ENCODE data around the gene PPRC1.

PPRC1 gene

GRCh38 chr10:102196893-102197292 lies 64.1 kb downstream of the PPRC1 start:
- no peak for DNase-seq

GRCh38 chr10:102198027-102198426 lies 65.2 kb downstream of the PPRC1 start:
- no peak for DNase-seq
